Neural crest cell (in vitro differentiated cells): Measurements from ENCODE around the gene NRTN. TPM values are rescaled to one million over a fixed set of nuclear protein-coding genes. Genes with fewer than 3 reads are reported as not detected.
"Not testable (repeated sequence)": the region's sequence is repeated elsewhere in the genome, so short reads cannot be mapped to it uniquely, and the experiment has no call there.

Source experiments
- DNase-seq: peaks from one replicate; pipeline ENCODE4 v3.0.0; 2021; ENCODE audit warnings: low read depth, mixed read lengths, low spot score
- H3K27ac Mint-ChIP-seq: one replicate; pipeline ENCODE4 v1.8.0; 2021; ENCODE audit warnings: mild to moderate bottlenecking, mixed read lengths; ENCODE audit not compliant: unreplicated experiment
- H3K27me3 Mint-ChIP-seq: 2 replicates; pipeline ENCODE4 v1.8.0; 2021; ENCODE audit warnings: low read depth, mild to moderate bottlenecking, mixed read lengths
- H3K36me3 Mint-ChIP-seq: 2 replicates; pipeline ENCODE4 v1.8.0; 2021; ENCODE audit warnings: low read depth, mild to moderate bottlenecking, mixed read lengths
- H3K4me1 Mint-ChIP-seq: 2 replicates; pipeline ENCODE4 v1.8.0; 2021; ENCODE audit warnings: mixed read lengths
- H3K4me3 Mint-ChIP-seq: one replicate; pipeline ENCODE4 v1.8.0; 2021; ENCODE audit warnings: mild to moderate bottlenecking, mixed read lengths
- H3K9me3 Mint-ChIP-seq: 2 replicates; pipeline ENCODE4 v1.8.0; 2021; ENCODE audit warnings: mixed read lengths
- total RNA-seq: library from RNA; stranded (reverse); gene quantifications from 2 replicates; pipeline ENCODE4 v1.2.1, GENCODE V29; 2021
- TF ChIP-seq, protein P1 (sequence below): fragments of 200-600 bp; sonication (generic); conservative IDR thresholded peaks from 2 replicates; pipeline ENCODE4 v1.5.0; 2021; ENCODE audit warnings: antibody characterized with exemption, mild to moderate bottlenecking

The NRTN gene
- total RNA-seq, 1 donor from 2014 or later: 4.8 TPM

DNA sequence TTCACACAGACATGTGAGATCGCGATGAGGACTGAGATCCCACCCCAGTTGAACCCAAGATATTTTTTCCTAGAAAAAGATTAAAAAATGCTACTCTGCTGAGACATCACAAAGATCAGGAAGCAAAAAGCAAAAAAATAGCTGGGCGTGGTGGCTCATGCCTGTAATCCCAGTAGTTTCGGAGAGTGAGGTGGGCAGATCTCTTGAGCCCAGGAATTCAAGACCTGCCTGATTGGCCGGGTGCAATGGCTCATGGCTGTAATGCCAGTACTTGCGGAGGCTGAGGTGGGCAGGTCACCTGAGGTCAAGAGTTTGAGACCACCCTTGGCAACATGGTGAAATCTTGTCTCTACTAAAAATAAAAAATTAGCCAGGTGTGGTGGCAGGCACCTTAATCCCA, 45.3 kb downstream of the NRTN start:
- H3K4me3 Mint-ChIP-seq: no peak overlapping the region
- H3K27ac Mint-ChIP-seq: no peak overlapping the region
- no peaks in the 10 kb centered on the region for H3K9me3 Mint-ChIP-seq
- no peaks in the 10 kb centered on the region for H3K36me3 Mint-ChIP-seq
- DNase-seq: no peak
- TF ChIP-seq, protein P1, sequence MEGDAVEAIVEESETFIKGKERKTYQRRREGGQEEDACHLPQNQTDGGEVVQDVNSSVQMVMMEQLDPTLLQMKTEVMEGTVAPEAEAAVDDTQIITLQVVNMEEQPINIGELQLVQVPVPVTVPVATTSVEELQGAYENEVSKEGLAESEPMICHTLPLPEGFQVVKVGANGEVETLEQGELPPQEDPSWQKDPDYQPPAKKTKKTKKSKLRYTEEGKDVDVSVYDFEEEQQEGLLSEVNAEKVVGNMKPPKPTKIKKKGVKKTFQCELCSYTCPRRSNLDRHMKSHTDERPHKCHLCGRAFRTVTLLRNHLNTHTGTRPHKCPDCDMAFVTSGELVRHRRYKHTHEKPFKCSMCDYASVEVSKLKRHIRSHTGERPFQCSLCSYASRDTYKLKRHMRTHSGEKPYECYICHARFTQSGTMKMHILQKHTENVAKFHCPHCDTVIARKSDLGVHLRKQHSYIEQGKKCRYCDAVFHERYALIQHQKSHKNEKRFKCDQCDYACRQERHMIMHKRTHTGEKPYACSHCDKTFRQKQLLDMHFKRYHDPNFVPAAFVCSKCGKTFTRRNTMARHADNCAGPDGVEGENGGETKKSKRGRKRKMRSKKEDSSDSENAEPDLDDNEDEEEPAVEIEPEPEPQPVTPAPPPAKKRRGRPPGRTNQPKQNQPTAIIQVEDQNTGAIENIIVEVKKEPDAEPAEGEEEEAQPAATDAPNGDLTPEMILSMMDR: no peak
- no peaks in the 10 kb centered on the region for H3K4me1 Mint-ChIP-seq
- peaks cover 7% of the 10 kb centered on the region for H3K27me3 Mint-ChIP-seq

DNA sequence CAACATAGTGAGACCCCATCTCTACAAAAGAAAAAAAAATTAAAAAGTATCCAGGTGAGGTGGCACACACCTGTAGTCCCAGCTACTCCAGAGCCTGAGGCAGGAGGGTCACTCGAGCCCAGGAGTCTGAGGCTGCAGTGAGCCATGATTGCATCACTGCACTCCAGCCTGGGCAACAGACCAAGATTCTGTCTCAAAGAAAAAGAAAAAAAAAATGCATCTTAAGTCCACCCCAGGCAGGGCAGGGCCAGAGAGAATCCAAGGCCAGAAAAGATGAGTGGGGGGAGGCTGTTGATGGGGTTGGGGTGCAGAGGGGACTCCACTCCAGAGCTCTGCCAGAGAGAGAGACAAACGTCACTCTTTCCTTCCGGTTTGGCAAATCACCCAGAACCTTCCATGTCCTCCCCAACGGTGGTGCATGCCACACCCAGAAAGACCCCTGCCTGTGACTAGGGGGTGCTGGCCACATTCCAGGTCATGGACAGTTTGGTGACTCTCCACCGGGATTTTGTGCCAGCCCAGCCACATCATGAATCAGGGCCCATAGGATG, 46.0 kb downstream of the NRTN start:
- peaks cover 7% of the 10 kb centered on the region for H3K27me3 Mint-ChIP-seq
- H3K9me3 Mint-ChIP-seq: no peaks in the 10 kb centered on the region
- no peak overlapping the region for H3K4me3 Mint-ChIP-seq
- DNase-seq: no peak
- no peaks in the 10 kb centered on the region for H3K4me1 Mint-ChIP-seq
- no peaks in the 10 kb centered on the region for H3K36me3 Mint-ChIP-seq
- no peak overlapping the region for H3K27ac Mint-ChIP-seq
- TF ChIP-seq, protein P1: no peak

DNA sequence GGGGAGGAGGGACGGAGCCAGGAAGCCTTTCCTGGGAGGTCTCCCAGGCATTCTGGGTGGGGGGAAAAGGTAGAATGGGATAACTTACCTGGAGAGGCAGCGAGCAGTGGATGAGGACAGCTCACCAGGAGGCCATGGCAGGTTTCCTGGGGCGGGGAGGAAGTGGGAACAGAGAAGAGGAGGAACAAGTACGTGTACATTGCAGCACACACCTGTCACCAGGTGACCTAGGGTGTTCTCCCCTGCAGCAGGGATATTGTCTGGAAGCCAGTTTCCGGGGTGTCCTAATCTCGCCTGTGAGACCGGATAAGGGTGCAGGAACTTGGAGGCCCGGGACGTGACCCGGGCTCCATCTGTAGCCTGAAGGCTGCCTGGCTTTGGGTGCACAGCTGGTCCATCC, 46.4 kb downstream of the NRTN start, which contains the start of gene FUT3:
TSS of gene FUT3 (minus strand) at position 148 of the 400 bp plus-strand sequence.
- Mint-ChIP-seq H3K27me3 (peaks cover 7% of the 10 kb centered on the region), H3K36me3 (no peaks in the 10 kb centered on the region), H3K27ac (no peak within 1 kb of the TSS), H3K9me3 (no peaks in the 10 kb centered on the region), H3K4me1 (no peaks in the 10 kb centered on the region), H3K4me3 (no peak within 1 kb of the TSS)
- DNase-seq: no peak
- TF ChIP-seq, protein P1: no peak

- H3K36me3 Mint-ChIP-seq, DNase-seq, H3K9me3 Mint-ChIP-seq, H3K4me3 Mint-ChIP-seq, H3K4me1 Mint-ChIP-seq, H3K27me3 Mint-ChIP-seq, H3K27ac Mint-ChIP-seq: not testable (repeated sequence)
These were observed 49.3 kb downstream of the NRTN start for GRCh38 chr19:5854121-5854520.

DNA sequence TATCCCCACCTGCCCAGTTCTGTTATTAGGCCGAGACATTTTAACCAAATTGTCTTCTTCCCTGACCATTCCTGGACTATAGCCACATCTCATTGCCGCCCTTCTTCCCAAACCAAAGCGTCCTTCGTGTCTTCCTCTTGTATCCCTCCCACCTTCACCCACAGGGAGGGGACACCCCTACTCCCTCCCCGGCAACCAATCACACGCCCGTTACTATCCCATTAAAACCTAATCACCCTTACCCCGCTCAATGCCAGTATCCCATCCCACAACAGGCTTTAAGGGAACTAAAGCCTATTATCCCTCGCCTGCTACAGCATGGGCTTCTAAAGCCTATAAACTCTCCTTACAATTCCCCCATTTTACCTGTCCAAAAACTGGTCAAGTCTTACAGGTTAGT, 50.3 kb downstream of the NRTN start:
- H3K4me1 Mint-ChIP-seq, H3K27me3 Mint-ChIP-seq, H3K27ac Mint-ChIP-seq, DNase-seq, H3K36me3 Mint-ChIP-seq, H3K4me3 Mint-ChIP-seq, H3K9me3 Mint-ChIP-seq: not testable (repeated sequence)

DNA sequence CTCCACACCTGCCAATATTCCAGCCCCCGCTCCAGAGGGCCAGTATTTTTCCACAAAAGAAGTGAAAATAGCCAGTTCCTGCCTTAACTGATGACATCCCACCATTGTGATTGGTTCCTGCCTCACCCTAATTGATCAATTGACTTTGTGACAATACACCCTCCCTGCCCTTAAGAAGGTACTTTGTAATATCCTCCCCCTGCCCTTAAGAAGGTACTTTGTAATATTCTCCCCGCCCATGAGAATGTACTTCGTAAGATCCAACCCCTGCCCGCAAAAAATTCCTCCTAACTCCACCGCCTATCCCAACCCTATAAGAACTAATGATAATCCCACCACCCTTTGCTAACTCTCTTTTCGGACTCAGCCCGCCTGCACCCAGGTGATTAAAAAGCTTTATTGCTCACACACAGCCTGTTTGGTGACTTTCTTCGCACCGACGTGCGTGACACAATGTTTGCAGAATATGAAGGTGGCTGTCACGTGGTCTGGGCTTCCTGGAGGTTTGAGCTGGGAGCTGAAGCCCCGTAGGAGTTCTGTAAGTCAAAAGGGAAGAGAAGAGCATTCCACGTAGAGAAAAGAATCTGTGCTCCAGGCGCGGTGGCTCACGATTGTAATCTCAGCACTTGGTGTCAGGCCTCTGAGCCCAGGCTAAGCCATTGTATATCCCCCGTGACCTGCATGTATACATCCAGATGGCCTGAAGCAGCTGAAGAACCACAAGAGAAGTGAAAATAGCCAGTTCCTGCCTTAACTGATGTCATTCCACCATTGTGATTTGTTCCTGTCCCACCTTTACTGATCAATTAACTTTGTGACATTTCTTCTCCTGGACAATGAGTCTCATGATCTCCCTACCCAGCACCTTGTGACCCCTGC, 52.6 kb downstream of the NRTN start:
- Mint-ChIP-seq H3K27me3 (peaks cover 2% of the 10 kb centered on the region), H3K4me3 (no peak overlapping the region), H3K27ac (no peak overlapping the region), H3K36me3 (no peaks in the 10 kb centered on the region), H3K9me3 (no peaks in the 10 kb centered on the region), H3K4me1 (no peaks in the 10 kb centered on the region)
- TF ChIP-seq, protein P1: no peak
- no peak for DNase-seq
